A549 treated with CpdA at 1 μM for 4 hours (cell line): ENCODE measurements around the gene STX8. TPM values are rescaled to one million over a fixed set of nuclear protein-coding genes. Genes with fewer than 3 reads are reported as not detected.

Experiments used
- total RNA-seq: library from RNA; stranded (reverse); fragments of 200-300 nt; extraction: Qiagen RNA extraction; gene quantifications from 5 replicates; pipeline ENCODE4 v1.2.3, GENCODE V29; 2022; ENCODE audit warnings: low read depth

Gene STX8
- total RNA-seq: 60.8 to 83.5 TPM (median 63.3 TPM) in 5 replicates

GRCh38 chr17:9575381-9576101 lies at the start of gene STX8:
STX8 (minus strand) TSS chr17:9575820; CDS start chr17:9575808, 12 bp downstream.

GRCh38 chr17:9576521-9577372 lies 1.1 kb upstream of the STX8 start, which contains the start of gene CFAP52:
CFAP52 (plus strand) TSS chr17:9576642; CDS start chr17:9576696, 54 bp downstream.

Other genes starting within 250 kb of the STX8 start
- gene CFAP52, start 822 bp upstream of the STX8 start, total RNA-seq: 0.29 TPM in 1 of 5 replicates, not detected in the others
- gene USP43, start 69.7 kb upstream of the STX8 start, total RNA-seq: 3.9 to 5.3 TPM (median 4.5 TPM) in 5 replicates
- gene DHRS7C, start 215.8 kb upstream of the STX8 start, total RNA-seq: not detected in 5 replicates
- gene GSG1L2, start 246.3 kb upstream of the STX8 start, total RNA-seq: not detected in 5 replicates